ENCODE measurements around the gene UTP14C.
"Not testable (repeated sequence)": the region's sequence is repeated elsewhere in the genome, so short reads cannot be mapped to it uniquely, and the experiment has no call there.

Gene UTP14C

DNA sequence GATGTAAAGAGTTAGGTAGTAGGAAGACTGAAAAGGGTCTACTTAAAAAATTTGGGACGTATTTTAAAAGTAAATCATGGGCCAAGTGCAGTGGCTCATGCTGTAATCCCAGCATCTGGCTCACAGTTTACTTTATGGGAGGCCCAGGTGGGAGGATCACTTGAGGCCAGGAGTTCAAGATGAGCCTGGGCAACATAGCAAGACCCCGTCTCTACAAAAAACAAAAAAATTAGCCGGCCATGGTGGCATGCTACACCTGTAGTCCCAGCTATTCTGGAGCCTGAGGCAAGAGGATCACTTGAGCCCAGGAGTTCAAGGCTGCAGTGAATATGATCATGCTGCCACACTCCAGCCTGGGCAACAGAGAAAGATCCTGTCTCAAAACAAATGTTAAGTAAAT, 23.0 kb downstream of the UTP14C start:
- DNase-seq, result no peak

DNA sequence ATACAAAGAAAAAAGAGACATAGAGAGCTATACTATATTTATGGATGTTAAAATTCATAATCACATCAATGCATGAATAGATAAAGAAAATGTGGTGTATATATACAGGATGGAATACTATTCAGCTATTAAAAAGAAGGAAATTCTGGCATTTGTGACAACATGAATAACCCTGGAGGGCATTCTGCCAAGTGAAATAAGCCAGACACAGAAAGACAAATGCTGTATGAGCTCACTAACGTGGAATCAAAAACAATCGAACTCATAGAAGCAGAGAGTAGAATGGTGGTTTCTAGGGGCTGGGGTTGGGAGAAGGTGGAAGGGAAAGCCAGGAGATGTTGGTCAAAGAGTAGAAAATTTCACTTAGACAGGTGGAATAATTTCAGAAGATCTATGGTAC, 24.0 kb downstream of the UTP14C start:
- peak; percentile 50 for DNase-seq

- DNase-seq, result no peak
Measured at GRCh38 chr13:52051400-52051799, 26.9 kb downstream of the UTP14C start.

DNA sequence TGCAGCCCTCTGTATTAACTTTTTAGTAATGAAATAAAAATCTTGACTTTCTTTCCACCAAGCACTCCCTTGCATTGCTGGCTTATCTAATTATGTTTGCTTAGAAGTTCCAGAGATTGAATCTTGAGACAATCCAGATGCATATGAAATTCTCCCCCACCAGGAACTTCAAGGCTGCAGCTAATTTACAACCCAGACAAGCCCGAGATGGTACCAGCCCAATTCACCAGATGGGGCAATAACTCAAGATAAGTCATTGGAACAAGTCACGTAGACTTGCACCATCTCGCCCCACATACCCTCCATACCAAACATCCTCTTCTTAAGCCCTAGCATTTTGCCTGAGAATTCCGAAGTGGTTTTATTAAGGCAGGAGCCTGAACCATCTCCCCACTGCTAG, 29.0 kb downstream of the UTP14C start:
- DNase-seq, result no peak

DNA sequence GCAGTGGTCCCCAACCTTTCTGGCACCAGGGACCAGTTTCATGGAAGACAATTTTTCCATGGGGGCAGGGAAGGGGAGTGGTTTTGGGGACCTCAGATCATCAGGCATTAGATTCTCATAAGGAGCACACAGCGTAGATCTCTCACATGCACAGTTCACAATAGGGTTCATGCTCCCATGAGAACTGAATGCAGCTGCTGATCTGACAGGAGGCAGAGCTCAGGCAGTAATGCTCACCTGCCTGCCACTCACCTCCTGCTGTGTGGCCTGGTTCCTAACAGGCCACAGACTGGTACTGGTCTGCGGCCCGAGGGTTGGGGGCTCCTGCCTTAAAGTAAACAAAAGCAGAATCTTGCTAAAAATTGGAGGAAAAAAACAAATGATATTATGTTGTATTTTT, 36.6 kb downstream of the UTP14C start:
- not testable (repeated sequence) for DNase-seq

- peak; percentile 52 for DNase-seq
Measured at GRCh38 chr13:52061587-52061986, 37.1 kb downstream of the UTP14C start.

DNA sequence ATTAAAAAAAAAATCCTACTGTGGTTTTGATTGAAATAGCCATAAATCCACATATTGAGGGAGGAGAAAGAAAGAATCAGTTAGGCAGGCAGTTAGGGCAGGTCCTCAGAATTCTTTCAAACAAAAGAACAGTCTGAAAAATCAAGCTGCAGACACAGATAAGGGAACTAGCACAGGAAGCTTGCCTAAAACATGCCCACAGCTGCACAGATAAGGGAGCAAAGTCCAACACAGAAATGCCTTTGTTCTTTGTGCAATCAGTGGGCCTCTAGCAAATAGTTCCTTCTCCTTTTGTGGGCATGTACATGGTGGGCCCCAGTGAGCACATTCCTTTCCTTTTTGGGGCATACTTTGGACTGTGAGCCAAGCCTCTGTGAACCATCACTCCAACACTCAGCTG, 42.7 kb downstream of the UTP14C start:
- no peak for DNase-seq

- peak; percentile 37 for DNase-seq
Measured at GRCh38 chr13:52070929-52071523, 46.5 kb downstream of the UTP14C start.

All from fibroblast of skin of back (primary cell).